CD14-positive monocyte (primary cell): ENCODE measurements around the gene LRRC42. TPM values are rescaled to one million over a fixed set of nuclear protein-coding genes. Genes with fewer than 3 reads are reported as not detected.

Source experiments
- DNase-seq, 3 donors: peaks; one replicate each; pipeline ENCODE4 v3.0.0-alpha.2; 2011 to 2022
- H2AFZ ChIP-seq: 2 replicates; pipeline ENCODE4 v1.6.0; 2012; ENCODE audit warnings: mild to moderate bottlenecking, low read depth, low read length, inconsistent platforms; ENCODE audit not compliant: insufficient read depth, poor library complexity, severe bottlenecking
- H3K27ac ChIP-seq, 2 donors: 1 replicate in 1 of 2; 2 replicates in 1 of 2; pipeline ENCODE4 v1.5.1; 2012 to 2013; ENCODE audit warnings: low read length in 2 of 2, control low read depth in 1 of 2, inconsistent platforms in 1 of 2, low read depth in 1 of 2, mild to moderate bottlenecking in 1 of 2
- H3K27me3 ChIP-seq, 2 donors: one replicate each; pipeline versions ENCODE4 v1.6.0 to v1.6.1; 2011 to 2013; ENCODE audit warnings: low read length in 2 of 2; ENCODE audit not compliant: control insufficient read depth in 2 of 2, insufficient read depth in 2 of 2
- H3K36me3 ChIP-seq, 2 donors: replicated peaks in 1 of 2; 1 replicate in 1 of 2; 2 replicates in 1 of 2; pipeline versions ENCODE4 v1.5.1 to v1.6.1; 2012 to 2013; ENCODE audit warnings: low read length in 2 of 2, control low read depth in 1 of 2, inconsistent platforms in 1 of 2, mild to moderate bottlenecking in 1 of 2; ENCODE audit not compliant: insufficient read depth in 2 of 2, control insufficient read depth in 1 of 2
- H3K4me1 ChIP-seq, 2 donors: 1 replicate in 1 of 2; 2 replicates in 1 of 2; pipeline versions ENCODE4 v1.5.1 to v1.6.1; 2012 to 2013; ENCODE audit warnings: low read length in 2 of 2, control low read depth in 1 of 2, inconsistent platforms in 1 of 2, mild to moderate bottlenecking in 1 of 2, moderate library complexity in 1 of 2; ENCODE audit not compliant: insufficient read depth in 2 of 2, control insufficient read depth in 1 of 2
- H3K4me2 ChIP-seq: replicated peaks from 2 replicates; pipeline ENCODE3; 2012; ENCODE audit warnings: low read length, moderate library complexity, mild to moderate bottlenecking; ENCODE audit not compliant: poor library complexity, severe bottlenecking; ENCODE audit errors: extremely low read depth
- H3K4me3 ChIP-seq, 3 experiments: fragments of 200-600 bp in 1 of 3; sonication (generic) in 1 of 3; replicated peaks in 1 of 3; 1 replicate in 2 of 3; 2 replicates in 1 of 3; pipeline ENCODE4 v1.5.1; 2011 to 2013; ENCODE audit warnings: low read length in 3 of 3, mild to moderate bottlenecking in 3 of 3, control low read depth in 2 of 3, low read depth in 2 of 3, inconsistent platforms in 1 of 3, moderate library complexity in 1 of 3
- H3K79me2 ChIP-seq: 2 replicates; pipeline ENCODE4 v1.6.0; 2012; ENCODE audit warnings: mild to moderate bottlenecking, control low read depth, inconsistent platforms, low read length, moderate library complexity; ENCODE audit not compliant: insufficient read depth
- H3K9ac ChIP-seq: 2 replicates; pipeline ENCODE4 v1.6.0; 2017; ENCODE audit warnings: low read length, mild to moderate bottlenecking; ENCODE audit not compliant: insufficient read depth, poor library complexity, severe bottlenecking
- H3K9me3 ChIP-seq, 2 donors: replicated peaks in 1 of 2; 1 replicate in 1 of 2; 2 replicates in 1 of 2; pipeline versions ENCODE4 v1.5.1 to v1.6.1; 2012 to 2013; ENCODE audit warnings: low read length in 2 of 2, control low read depth in 1 of 2; ENCODE audit not compliant: control insufficient read depth in 1 of 2, insufficient read depth in 1 of 2
- H4K20me1 ChIP-seq: 2 replicates; pipeline ENCODE4 v1.6.0; 2012; ENCODE audit warnings: mild to moderate bottlenecking, low read length, control low read depth, moderate library complexity; ENCODE audit not compliant: insufficient read depth
- H3K27ac Mint-ChIP-seq, 7 donors: one replicate each; pipeline ENCODE4 v1.8.0; 2020; ENCODE audit warnings: mild to moderate bottlenecking in 7 of 7, mixed read lengths in 7 of 7, moderate library complexity in 6 of 7, inconsistent platforms in 2 of 7
- H3K27me3 Mint-ChIP-seq, 3 donors: one replicate each; pipeline ENCODE4 v1.8.0; 2021 to 2022; ENCODE audit warnings: low read depth in 3 of 3, mild to moderate bottlenecking in 3 of 3, mixed read lengths in 3 of 3, moderate library complexity in 3 of 3, inconsistent platforms in 1 of 3
- H3K36me3 Mint-ChIP-seq, 2 donors: one replicate each; pipeline ENCODE4 v1.8.0; 2020; ENCODE audit warnings: mixed read lengths in 2 of 2, inconsistent platforms in 1 of 2, mild to moderate bottlenecking in 1 of 2
- H3K4me1 Mint-ChIP-seq: one replicate; pipeline ENCODE4 v1.8.0; 2020; ENCODE audit warnings: mild to moderate bottlenecking, mixed read lengths
- H3K4me3 Mint-ChIP-seq, 2 donors: one replicate each; pipeline ENCODE4 v1.8.0; 2020; ENCODE audit warnings: mild to moderate bottlenecking in 2 of 2, mixed read lengths in 2 of 2, moderate library complexity in 1 of 2
- H3K9me3 Mint-ChIP-seq, 7 donors: one replicate each; pipeline ENCODE4 v1.8.0; 2020 to 2022; ENCODE audit warnings: mixed read lengths in 7 of 7, mild to moderate bottlenecking in 6 of 7, moderate library complexity in 6 of 7, inconsistent platforms in 2 of 7
- CTCF ChIP-seq: fragments of 200-600 bp; IDR thresholded peaks from one replicate; pipeline ENCODE4 v1.8.0; 2022; ENCODE audit warnings: antibody characterized with exemption, mild to moderate bottlenecking
- WGBS: methylation state at CpG from one replicate; pipeline ENCODE4 v1.1.5; 2013; ENCODE audit warnings: missing lambda C conversion rate; ENCODE audit not compliant: insufficient coverage; 5-methylcytosine and 5-hydroxymethylcytosine counted together
- intact Hi-C, 2 donors: fragments of 100-400 bp; cut with micrococcal nuclease; formaldehyde crosslinking; loops; one replicate each; pipeline versions ENCODE4 v1.15.0 to v1.15.1; 2023
- polyA plus RNA-seq, 3 donors: library from polyadenylated mRNA; depleted of rRNA in 1 of 3; unstranded in 2 of 3; stranded (reverse) in 1 of 3; fragments of 300-500 nt in 2 of 3; fragments of >200 nt in 1 of 3; fragmentation: Illumina TruSeq in 2 of 3; gene quantifications; 1 replicate in 2 of 3; 2 replicates in 1 of 3; pipeline ENCODE4 v1.2.3, GENCODE V29; 2012 to 2021

The LRRC42 gene
- polyA plus RNA-seq, 3 donors = 5.6 to 7.3 (median 7.3) TPM

GRCh38 chr1:53945433-53946251 lies 508 bp upstream of the LRRC42 start, which contains the start of gene IFT25:
Gene IFT25, minus strand, starts transcription at chr1:53945699. Its CDS starts 5,617 bp downstream, at chr1:53940082.
- Mint-ChIP-seq H3K27ac (peak within 1 kb of the TSS; percentile 87 to 94 (median 92)), H3K9me3 (no peaks in the 10 kb centered on the region), H3K36me3 (peaks cover 0 to 2% of the 10 kb centered on the region in 2 donors), H3K4me1 (peaks cover 22% of the 10 kb centered on the region), H3K4me3 (peak within 1 kb of the TSS; percentile 94 to 96), H3K27me3 (no peaks in the 10 kb centered on the region)
- no peak for TF ChIP-seq CTCF
- no peaks in the 10 kb centered on the region for H3K27me3 ChIP-seq
- peak within 1 kb of the TSS; percentile 81 for H3K9ac ChIP-seq
- under 1% methylated on average over 73 of the region's 90 CpGs for whole genome bisulfite sequencing
- intact Hi-C loops = loop anchor here (2.0 to 10.0 kb wide), 7 partner anchors 55 to 819 kb away; partner anchors contain the start of genes TCEANC2 (in 2 of the 2), TMEM59 (in 2 of the 2), NDC1 (in 1 of the 2) and PARS2 (in 1 of the 2)
- peak within 1 kb of the TSS; percentile 80 for H3K4me2 ChIP-seq
- H4K20me1 ChIP-seq = no peaks in the 10 kb centered on the region
- peak within 1 kb of the TSS; percentile 64 to 96 (median 82) for H3K4me3 ChIP-seq
- peak within 1 kb of the TSS; percentile 51 to 78 for H3K27ac ChIP-seq
- peaks cover 18 to 22% of the 10 kb centered on the region in 2 donors for H3K4me1 ChIP-seq
- DNase-seq = peak; percentile 93 to 97 (median 97)
- H3K9me3 ChIP-seq = no peaks in the 10 kb centered on the region
- H3K79me2 ChIP-seq = peaks cover 35% of the 10 kb centered on the region
- no peaks in the 10 kb centered on the region for H3K36me3 ChIP-seq
- peak within 1 kb of the TSS; percentile 100 for H2AFZ ChIP-seq

GRCh38 chr1:53947172-53947907 lies 1.2 kb downstream of the LRRC42 start:
- no peaks in the 10 kb centered on the region for H4K20me1 ChIP-seq
- Mint-ChIP-seq H3K27me3 (no peaks in the 10 kb centered on the region), H3K4me1 (peaks cover 22% of the 10 kb centered on the region), H3K27ac (peak overlapping the region in 3 of 7 donors; percentile 53 to 85 (median 79)), H3K4me3 (peak overlapping the region in 1 of 2 donors; percentile 73), H3K36me3 (peaks cover 9 to 11% of the 10 kb centered on the region in 2 donors), H3K9me3 (no peaks in the 10 kb centered on the region)
- no peak overlapping the region for H3K9ac ChIP-seq
- peak overlapping the region; percentile 80 for H3K4me2 ChIP-seq
- H3K9me3 ChIP-seq = no peaks in the 10 kb centered on the region
- peaks cover 29% of the 10 kb centered on the region for H3K79me2 ChIP-seq
- H3K4me3 ChIP-seq = peak overlapping the region in 1 of 3 experiments; percentile 96
- WGBS = 70% methylated on average over 4 of the region's 6 CpGs
- TF ChIP-seq CTCF = no peak
- no peak overlapping the region for H3K27ac ChIP-seq
- peaks cover 5 to 10% of the 10 kb centered on the region in 2 donors for H3K36me3 ChIP-seq
- no peaks in the 10 kb centered on the region for H3K27me3 ChIP-seq
- H2AFZ ChIP-seq = peak overlapping the region; percentile 91
- DNase-seq = no peak
- intact Hi-C loops = loop anchor here (5.0 to 10.0 kb wide), 6 partner anchors 60 to 817 kb away; partner anchors contain the start of genes TCEANC2 (in 2 of the 2), TMEM59 (in 2 of the 2), NDC1 (in 1 of the 2) and PARS2 (in 1 of the 2)
- peaks cover 18 to 22% of the 10 kb centered on the region in 2 donors for H3K4me1 ChIP-seq
